Heart left ventricle (tissue), 16 donors: ENCODE data around the gene FLYWCH1. TPM values are rescaled to one million over a fixed set of nuclear protein-coding genes. Genes with fewer than 3 reads are reported as not detected.

Experiments used
- ATAC-seq, 4 donors: fragments of 200-7000 bp; cut with Tn5 transposase; one replicate each; pipeline ENCODE4 v1.9.1; 2020 to 2022; ENCODE audit warnings: moderate library complexity in 4 of 4, mild to moderate bottlenecking in 3 of 4, moderate number of reproducible peaks in 1 of 4
- DNase-seq, 5 donors: peaks; one replicate each; pipeline ENCODE4 v3.0.0-alpha.2; 2020
- H3K27ac ChIP-seq, 12 donors: fragments of 200-600 bp; sonication (generic) in 4 of 12; one replicate each; pipeline versions ENCODE4 v1.5.0 to v1.8.0; 2016 to 2022; ENCODE audit warnings: mild to moderate bottlenecking in 2 of 12
- H3K27me3 ChIP-seq, 9 donors: fragments of 200-600 bp; sonication (generic) in 2 of 9; one replicate each; pipeline versions ENCODE4 v1.5.1 to v1.8.0; 2016 to 2022; ENCODE audit warnings: mild to moderate bottlenecking in 3 of 9
- H3K36me3 ChIP-seq, 9 donors: fragments of 200-600 bp; sonication (generic) in 2 of 9; one replicate each; pipeline versions ENCODE4 v1.5.0 to v1.8.0; 2018 to 2022; ENCODE audit warnings: mild to moderate bottlenecking in 2 of 9
- H3K4me1 ChIP-seq, 12 donors: fragments of 200-600 bp; sonication (generic) in 4 of 12; one replicate each; pipeline versions ENCODE4 v1.5.0 to v1.8.0; 2016 to 2022; ENCODE audit warnings: mild to moderate bottlenecking in 3 of 12
- H3K4me3 ChIP-seq, 12 donors: fragments of 200-600 bp; sonication (generic) in 4 of 12; one replicate each; pipeline versions ENCODE4 v1.5.0 to v1.8.0; 2017 to 2022; ENCODE audit warnings: mild to moderate bottlenecking in 9 of 12, moderate library complexity in 4 of 12
- H3K9me3 ChIP-seq, 12 donors: fragments of 200-600 bp; sonication (generic) in 4 of 12; one replicate each; pipeline versions ENCODE4 v1.5.0 to v1.8.0; 2016 to 2022; ENCODE audit warnings: mild to moderate bottlenecking in 1 of 12
- CTCF ChIP-seq, 12 donors: fragments of 200-600 bp; sonication (generic) in 4 of 12; IDR thresholded peaks; one replicate each; pipeline versions ENCODE4 v1.5.0 to v1.8.0; 2018 to 2022; ENCODE audit warnings: antibody characterized with exemption in 12 of 12, mild to moderate bottlenecking in 5 of 12
- POLR2A ChIP-seq, 2 donors: fragments of 450-650 bp; IDR thresholded peaks; one replicate each; pipeline ENCODE4 v1.6.1; 2017; ENCODE audit warnings: antibody characterized with exemption in 2 of 2, mild to moderate bottlenecking in 2 of 2, moderate library complexity in 2 of 2
- WGBS, 4 donors: extraction: QIAGEN DNeasy Blood & Tissue Kit in 2 of 4; methylation state at CpG; one replicate each; pipeline versions ENCODE4 v1.1.5 to v1.1.7; 2013 to 2018; 5-methylcytosine and 5-hydroxymethylcytosine counted together
- intact Hi-C, 10 donors: fragments of 100-400 bp; cut with DNase I; formaldehyde crosslinking; loops; one replicate each; pipeline versions ENCODE4 v1.11.1 to v1.14.2; 2022
- polyA plus RNA-seq, 2 donors: library from polyadenylated mRNA; stranded (reverse); fragments of 200-250 nt; gene quantifications; one replicate each; pipeline ENCODE4 v1.2.3, GENCODE V29; 2013
- total RNA-seq, 9 donors: library from RNA; depleted of rRNA in 2 of 9; stranded (reverse); fragments of >200 nt in 2 of 9; fragmentation: NEBNext Ultra II Directional in 3 of 9; extraction: Animal tissue kit (Norgen Biotek cat#: 25700) in 3 of 9; gene quantifications; one replicate each; pipeline versions ENCODE4 v1.1.0 to v1.2.4, GENCODE V29; 2016 to 2023
- donor health status: ischemic (EF 13 %, LVEDD 7.1; RV severe dilation, severe dysfunction).
- donor health status: healthy with polysubstance abuse.
- donor health status: DM: no; HTN: yes; CAD: no.
- donor health status: DM: no; HTN: no; CAD: no.
- donor health status: ischemic (EF 25% LVEDD 6.9; RV normal size, moderate dysfunction).
- donor health status: ischemic (EF 25% LVEDD 5.7; RV mildly dilated, moderate dysfunction).
- donor health status: healthy.
- donor health status: DM: yes; HTN: yes; CAD: no.
- donor health status: ischemic (EF 35%, LVEDD 5.7; RV mildly dilated, moderate dysfunction).
- donor health status: nonischemic (EF 11% LVEDD 7.7; RV severe dilation, severe dysfunction).
- donor health status: DM: yes; HTN: yes; CAD: no.
- donor health status: PGD.
- donor health status: ischemic (EF 29% LVEDD 5.4; RV normal size, mild dysfunction).
- donor health status: nonischemic (EF 23%, LVEDD 6.1; RV moderate dilation, normal function).

The FLYWCH1 gene
- total and polyA plus RNA-seq, 11 donors, result 26.3 to 48.4 (median 34.1) TPM

DNA sequence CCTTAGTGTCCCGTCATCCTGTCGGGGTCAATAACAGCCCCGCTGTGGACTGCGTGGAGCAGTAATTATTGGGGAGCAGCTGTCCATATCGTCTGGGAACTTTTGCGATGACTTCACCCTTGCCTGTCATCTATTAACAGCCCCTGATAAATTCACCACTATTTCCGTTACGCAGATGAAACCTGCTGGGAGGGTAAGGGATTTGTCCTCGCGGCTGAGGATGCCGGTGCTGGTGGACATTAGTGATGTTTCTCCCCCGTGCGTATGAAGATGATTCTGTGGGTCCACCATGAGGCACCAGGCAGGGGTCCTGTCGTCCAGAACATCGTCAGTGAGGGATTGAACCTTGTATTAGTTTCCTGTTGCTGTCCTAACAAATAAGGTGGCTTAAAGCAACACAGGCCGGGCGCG is 27.7 kb upstream of the FLYWCH1 start:
- no peaks in the 10 kb centered on the region for H3K36me3 ChIP-seq
- WGBS, 4 donors, result 39 to 61% (median 54%) methylated on average over 18 of the region's 18 CpGs
- peak overlapping the region; percentile 64 to 99 (median 88) for H3K4me3 ChIP-seq
- peak overlapping the region in 10 of 12 donors; percentile 95 to 99 (median 97) for H3K27ac ChIP-seq
- DNase-seq (no peak), ATAC-seq (no peak)
- TF ChIP-seq POLR2A (IDR thresholded peaks at IDR 0.05) (no peak), CTCF (IDR thresholded peaks at IDR 0.05) (no peak)
- intact Hi-C loops, result no loop called here
- peaks cover 0 to 8% (median 0%) of the 10 kb centered on the region in 12 donors for H3K9me3 ChIP-seq
- H3K27me3 ChIP-seq, result no peaks in the 10 kb centered on the region
- H3K4me1 ChIP-seq, result peaks cover 0 to 16% (median 8%) of the 10 kb centered on the region in 12 donors

- Histone ChIP-seq H3K4me1 (peaks cover 0 to 19% (median 10%) of the 10 kb centered on the region in 12 donors), H3K4me3 (no peak overlapping the region), H3K27me3 (no peaks in the 10 kb centered on the region), H3K9me3 (no peaks in the 10 kb centered on the region), H3K27ac (no peak overlapping the region), H3K36me3 (peaks cover 0 to 37% (median 17%) of the 10 kb centered on the region in 9 donors)
- TF ChIP-seq CTCF (IDR thresholded peaks at IDR 0.05) (no peak), POLR2A (IDR thresholded peaks at IDR 0.05) (no peak)
- intact Hi-C loops, result no loop called here
- no peak for ATAC-seq
- WGBS, 4 donors, result 86 to 92% (median 88%) methylated on average over 31 of the region's 31 CpGs
- DNase-seq, result no peak
Observed at GRCh38 chr16:2894231-2894630, 17.5 kb upstream of the FLYWCH1 start.

GRCh38 chr16:2895813-2896212 is 15.9 kb upstream of the FLYWCH1 start:
- no peak overlapping the region for H3K27ac ChIP-seq
- H3K9me3 ChIP-seq, result no peaks in the 10 kb centered on the region
- no peak overlapping the region for H3K4me3 ChIP-seq
- no peaks in the 10 kb centered on the region for H3K27me3 ChIP-seq
- 69 to 87% (median 75%) methylated on average over 4 of the region's 4 CpGs for WGBS, 4 donors
- H3K4me1 ChIP-seq, result peaks cover 0 to 12% (median 7%) of the 10 kb centered on the region in 12 donors
- DNase-seq, result no peak
- no peak for ATAC-seq
- H3K36me3 ChIP-seq, result peaks cover 0 to 48% (median 19%) of the 10 kb centered on the region in 9 donors
- intact Hi-C loops, result no loop called here
- no peak for TF ChIP-seq POLR2A (IDR thresholded peaks at IDR 0.05)
- no peak for TF ChIP-seq CTCF (IDR thresholded peaks at IDR 0.05)

DNA sequence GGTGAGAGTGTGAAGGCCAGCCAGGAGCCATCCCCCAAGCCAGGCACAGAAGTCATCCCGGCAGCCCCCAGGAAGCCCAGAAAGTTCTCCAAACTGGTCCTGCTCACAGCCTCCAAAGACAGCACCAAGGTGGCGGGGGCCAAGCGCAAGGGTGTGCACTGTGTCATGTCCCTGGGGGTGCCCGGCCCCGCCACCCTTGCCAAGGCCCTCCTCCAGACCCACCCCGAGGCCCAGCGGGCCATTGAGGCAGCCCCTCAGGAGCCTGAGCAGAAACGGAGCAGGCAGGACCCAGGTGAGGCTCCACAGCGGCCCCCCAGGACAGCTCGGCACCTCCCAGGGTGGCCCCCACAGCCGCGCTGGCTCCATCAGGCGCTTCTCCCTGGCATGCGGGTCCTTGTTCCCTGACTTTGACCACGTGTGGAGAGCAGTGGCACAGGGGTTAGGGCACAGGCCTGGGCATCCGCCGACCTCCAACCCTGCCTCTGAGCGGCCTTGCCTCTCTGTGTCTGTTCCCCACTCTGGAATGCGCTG is 15.2 kb upstream of the FLYWCH1 start:
- DNase-seq (no peak), ATAC-seq (peak in 1 of 4 donors; percentile 11)
- H3K4me3 ChIP-seq, result no peak overlapping the region
- no peaks in the 10 kb centered on the region for H3K27me3 ChIP-seq
- intact Hi-C loops, result no loop called here
- H3K9me3 ChIP-seq, result no peaks in the 10 kb centered on the region
- no peak overlapping the region for H3K27ac ChIP-seq
- TF ChIP-seq POLR2A (IDR thresholded peaks at IDR 0.05) (no peak), CTCF (IDR thresholded peaks at IDR 0.05) (no peak)
- peaks cover 0 to 48% (median 19%) of the 10 kb centered on the region in 9 donors for H3K36me3 ChIP-seq
- 86 to 97% (median 95%) methylated on average over 9 to 19 of the region's 19 CpGs for WGBS, 4 donors
- H3K4me1 ChIP-seq, result peaks cover 0 to 5% (median 1%) of the 10 kb centered on the region in 12 donors
